Endothelial cell of umbilical vein (primary cell): ENCODE results near the gene NFATC1. TPM values are rescaled to one million over a fixed set of nuclear protein-coding genes. Genes with fewer than 3 reads are reported as not detected.

Experiments used
- BruUV-seq: library from RNA; stranded (reverse); fragments of 400-500 nt; replicated peaks from 2 replicates; lab custom pipeline; 2021; lab: Mats Ljungman, UMichigan
- CTCF ChIA-PET: fragments of 300-600, 350-600 bp; sonication (Branson Sonifier 250); formaldehyde crosslinking; loops from one replicate; lab custom pipeline; 2021; ENCODE audit warnings: antibody characterized with exemption, inconsistent platforms; lab: Charles Lee
- POLR2A ChIA-PET: fragments of 300-600, 350-600 bp; sonication (Branson Sonifier 250); formaldehyde crosslinking; loops from one replicate; lab custom pipeline; 2021; ENCODE audit warnings: antibody characterized with exemption, inconsistent platforms; lab: Charles Lee
- DNase-seq: peaks from one replicate; pipeline ENCODE4 v3.0.0-alpha.2; 2011; ENCODE audit warnings: low read depth, low spot score
- FAIRE-seq: peaks from 2 replicates; lab custom pipeline; 2011; peaks lifted over from hg19 to GRCh38; lab: Jason Lieb, UNC
- H2AFZ ChIP-seq: 2 replicates; pipeline ENCODE4 v1.6.0; 2012; ENCODE audit warnings: low read depth, low read length, control low read depth, inconsistent platforms
- H3K27ac ChIP-seq: 2 replicates; pipeline ENCODE4 v1.5.1; 2011; ENCODE audit warnings: low read depth, mild to moderate bottlenecking, control low read depth, low read length, moderate library complexity; ENCODE audit not compliant: insufficient read depth
- H3K27me3 ChIP-seq, 2 experiments: 2 replicates each; pipeline versions ENCODE4 v1.6.0 to v1.6.1; 2011; ENCODE audit warnings: low read length in 2 of 2, mixed read lengths in 1 of 2; ENCODE audit not compliant: control insufficient read depth in 2 of 2, insufficient read depth in 2 of 2
- H3K36me3 ChIP-seq, 2 experiments: 2 replicates in 1 of 2; 3 replicates in 1 of 2; pipeline ENCODE4 v1.5.1; 2011; ENCODE audit warnings: low read length in 2 of 2, mild to moderate bottlenecking in 1 of 2, moderate library complexity in 1 of 2; ENCODE audit not compliant: control insufficient read depth in 2 of 2, insufficient read depth in 2 of 2; ENCODE audit errors: extremely low read depth in 1 of 2
- H3K4me1 ChIP-seq: 3 replicates; pipeline ENCODE4 v1.5.1; 2011; ENCODE audit warnings: mild to moderate bottlenecking, low read length; ENCODE audit not compliant: control insufficient read depth, insufficient read depth; ENCODE audit errors: extremely low read depth
- H3K4me2 ChIP-seq: 2 replicates; pipeline ENCODE4 v1.6.1; 2011; ENCODE audit warnings: low read length, control low read depth, mixed read lengths; ENCODE audit not compliant: insufficient read depth
- H3K4me3 ChIP-seq, 3 experiments: fragments of 200-600 bp in 1 of 3; sonication (generic), shearing (Covaris generic) in 1 of 3; replicated peaks in 1 of 3; 2 replicates each; pipeline ENCODE4 v1.5.1; 2011 to 2016; ENCODE audit warnings: control low read depth in 3 of 3, low read length in 3 of 3, mild to moderate bottlenecking in 2 of 3, inconsistent platforms in 1 of 3, low read depth in 1 of 3, moderate library complexity in 1 of 3; ENCODE audit not compliant: insufficient read depth in 1 of 3
- H3K79me2 ChIP-seq: 2 replicates; pipeline ENCODE4 v1.6.0; 2012; ENCODE audit warnings: low read length, inconsistent platforms; ENCODE audit not compliant: control insufficient read depth, insufficient read depth
- H3K9ac ChIP-seq: replicated peaks from 2 replicates; pipeline ENCODE3; 2011; ENCODE audit warnings: low read length, control low read depth; ENCODE audit not compliant: insufficient read depth; ENCODE audit errors: extremely low read depth
- H3K9me1 ChIP-seq: replicated peaks from 3 replicates; pipeline ENCODE4 v1.6.0; 2011; ENCODE audit warnings: mild to moderate bottlenecking, low read length; ENCODE audit not compliant: control insufficient read depth, insufficient read depth; ENCODE audit errors: extremely low read depth
- H3K9me3 ChIP-seq: replicated peaks from 2 replicates; pipeline ENCODE4 v1.5.1; 2012; ENCODE audit warnings: low read length, inconsistent platforms; ENCODE audit not compliant: control insufficient read depth, insufficient read depth
- H4K20me1 ChIP-seq: replicated peaks from 2 replicates; pipeline ENCODE3; 2011; ENCODE audit warnings: mild to moderate bottlenecking, low read length; ENCODE audit not compliant: control insufficient read depth, insufficient read depth; ENCODE audit errors: extremely low read depth
- EZH2 ChIP-seq: IDR thresholded peaks from 2 replicates; pipeline ENCODE4 v1.6.1; 2012; ENCODE audit warnings: borderline replicate concordance, low read depth, mild to moderate bottlenecking, moderate library complexity, low read length, inconsistent platforms; ENCODE audit not compliant: severe bottlenecking
- FOS ChIP-seq: IDR thresholded peaks from 2 replicates; pipeline ENCODE4 v1.6.1; 2011; ENCODE audit warnings: mild to moderate bottlenecking, low read length, moderate library complexity, borderline replicate concordance; ENCODE audit not compliant: insufficient read depth
- GATA2 ChIP-seq: IDR thresholded peaks from 2 replicates; pipeline ENCODE4 v1.7.0; 2011; ENCODE audit warnings: low read depth, mild to moderate bottlenecking, moderate library complexity, mixed read lengths, low read length; ENCODE audit not compliant: insufficient read length, insufficient read depth
- JUN ChIP-seq: IDR thresholded peaks from 2 replicates; pipeline ENCODE4 v1.6.1; 2011; ENCODE audit warnings: borderline replicate concordance, low read depth; ENCODE audit not compliant: insufficient read length, insufficient read depth
- MYC ChIP-seq: IDR thresholded peaks from one replicate; pipeline ENCODE4 v1.6.1; 2011; ENCODE audit warnings: mild to moderate bottlenecking, low read depth, low read length
- POLR2A ChIP-seq: IDR thresholded peaks from 2 replicates; pipeline ENCODE4 v1.6.1; 2012; ENCODE audit warnings: low read depth, mild to moderate bottlenecking, control low read depth, low read length
- POLR2AphosphoS5 ChIP-seq: IDR thresholded peaks from 2 replicates; pipeline ENCODE4 v1.6.1; 2012; ENCODE audit warnings: low read depth, mild to moderate bottlenecking, control low read depth, low read length, moderate library complexity; ENCODE audit not compliant: insufficient read depth
- dilution Hi-C: fragments of 300-500 bp; cut with MboI; formaldehyde crosslinking; loops from one replicate; pipeline ENCODE4 v1.15.0; 2019; ENCODE audit warnings: low sequenced_read_pairs; ENCODE audit not compliant: extremely low pct_ligation_motif_present
- intact Hi-C: fragments of 100-400 bp; cut with micrococcal nuclease; formaldehyde crosslinking; loops from one replicate; pipeline ENCODE4 v1.10.0; 2022
- polyA plus RNA-seq, 4 experiments: library from polyadenylated mRNA; depleted of rRNA in 3 of 4; stranded (reverse) in 3 of 4; unstranded in 1 of 4; fragments of >200 nt; gene quantifications; 2 replicates each; pipeline versions ENCODE4 v1.2.1 to v1.2.3, GENCODE V29; 2011 to 2012; ENCODE audit warnings: missing spikeins in 1 of 4
- total RNA-seq: library from RNA; stranded (reverse); gene quantifications from 2 replicates; pipeline ENCODE4 v1.2.3, GENCODE V29; 2021
- TF ChIP-seq, protein P1 (sequence below): IDR thresholded peaks from 2 replicates; pipeline ENCODE4 v1.6.1; 2011; ENCODE audit not compliant: insufficient read depth, insufficient read length
- TF ChIP-seq, protein P2 (sequence below), 2 donors: IDR thresholded peaks; 1 replicate in 1 of 2; 2 replicates in 1 of 2; pipeline ENCODE4 v1.5.1; 2011; ENCODE audit warnings: low read length in 2 of 2, mild to moderate bottlenecking in 2 of 2, moderate library complexity in 2 of 2, control low read depth in 1 of 2, inconsistent platforms in 1 of 2, low read depth in 1 of 2; ENCODE audit not compliant: insufficient read depth in 1 of 2; ENCODE audit errors: extremely low read depth in 1 of 2

Gene NFATC1
- total and polyA plus RNA-seq, 2 donors (not counting 3 experiments of a cell fraction or from before 2014, with no cell fraction given): 11.1 to 30.0 TPM

DNA sequence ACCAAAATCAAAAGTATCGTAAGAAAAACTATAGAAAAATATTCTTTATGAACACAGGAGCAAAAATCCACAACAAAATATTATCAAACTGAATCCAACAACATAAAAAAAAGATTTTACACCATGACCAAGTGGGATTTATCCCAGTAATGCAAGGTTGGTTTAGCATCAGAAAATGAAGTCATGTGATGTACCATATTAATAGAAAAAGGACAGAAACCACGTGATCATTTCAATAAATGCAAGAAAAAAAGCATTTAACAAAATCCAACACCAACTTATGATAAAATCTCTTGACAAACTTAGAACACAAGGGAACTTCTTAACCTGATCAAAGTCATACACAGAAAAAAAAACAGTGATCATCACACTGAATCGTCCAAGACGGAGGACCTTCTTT, 105.3 kb downstream of the NFATC1 start:
- H3K4me2 ChIP-seq: no peak overlapping the region
- FAIRE-seq (no peak), DNase-seq (no peak)
- no peak for TF ChIP-seq JUN
- TF ChIP-seq, protein P1, sequence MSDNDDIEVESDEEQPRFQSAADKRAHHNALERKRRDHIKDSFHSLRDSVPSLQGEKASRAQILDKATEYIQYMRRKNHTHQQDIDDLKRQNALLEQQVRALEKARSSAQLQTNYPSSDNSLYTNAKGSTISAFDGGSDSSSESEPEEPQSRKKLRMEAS: no peak
- TF ChIP-seq, protein P2, sequence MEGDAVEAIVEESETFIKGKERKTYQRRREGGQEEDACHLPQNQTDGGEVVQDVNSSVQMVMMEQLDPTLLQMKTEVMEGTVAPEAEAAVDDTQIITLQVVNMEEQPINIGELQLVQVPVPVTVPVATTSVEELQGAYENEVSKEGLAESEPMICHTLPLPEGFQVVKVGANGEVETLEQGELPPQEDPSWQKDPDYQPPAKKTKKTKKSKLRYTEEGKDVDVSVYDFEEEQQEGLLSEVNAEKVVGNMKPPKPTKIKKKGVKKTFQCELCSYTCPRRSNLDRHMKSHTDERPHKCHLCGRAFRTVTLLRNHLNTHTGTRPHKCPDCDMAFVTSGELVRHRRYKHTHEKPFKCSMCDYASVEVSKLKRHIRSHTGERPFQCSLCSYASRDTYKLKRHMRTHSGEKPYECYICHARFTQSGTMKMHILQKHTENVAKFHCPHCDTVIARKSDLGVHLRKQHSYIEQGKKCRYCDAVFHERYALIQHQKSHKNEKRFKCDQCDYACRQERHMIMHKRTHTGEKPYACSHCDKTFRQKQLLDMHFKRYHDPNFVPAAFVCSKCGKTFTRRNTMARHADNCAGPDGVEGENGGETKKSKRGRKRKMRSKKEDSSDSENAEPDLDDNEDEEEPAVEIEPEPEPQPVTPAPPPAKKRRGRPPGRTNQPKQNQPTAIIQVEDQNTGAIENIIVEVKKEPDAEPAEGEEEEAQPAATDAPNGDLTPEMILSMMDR (IDR thresholded peaks at IDR 0.05; ENCODE audit: extremely low read depth in 1 of 2, insufficient read depth in 1 of 2, low read depth in 1 of 2, low read length in 2 of 2): no peak
- no peak for TF ChIP-seq POLR2AphosphoS5
- no peak for TF ChIP-seq MYC
- TF ChIP-seq POLR2A: no peak
- TF ChIP-seq GATA2: no peak
- no peak for TF ChIP-seq FOS
- no peak for TF ChIP-seq EZH2
- ChIA-PET POLR2A (no interaction called here), CTCF (no interaction called here)
- peaks cover 21% of the 10 kb centered on the region for H3K4me1 ChIP-seq
- dilution Hi-C loops: no loop called here
- H3K9ac ChIP-seq: no peak overlapping the region
- H3K79me2 ChIP-seq: no peaks in the 10 kb centered on the region
- H4K20me1 ChIP-seq: no peaks in the 10 kb centered on the region
- no peaks in the 10 kb centered on the region for H3K27me3 ChIP-seq
- no peak overlapping the region for H2AFZ ChIP-seq
- H3K4me3 ChIP-seq: no peak overlapping the region
- no TSS peak for BruUV-seq
- no peaks in the 10 kb centered on the region for H3K36me3 ChIP-seq
- H3K9me1 ChIP-seq: no peaks in the 10 kb centered on the region
- H3K27ac ChIP-seq: no peak overlapping the region
- intact Hi-C loops: no loop called here
- H3K9me3 ChIP-seq: no peaks in the 10 kb centered on the region
